Measurements from ENCODE around the gene MLF2.
A peak's percentile ranks its signal among the peaks of the same experiment; 100 is the strongest.
"Not testable (repeated sequence)": the region's sequence is repeated elsewhere in the genome, so short reads cannot be mapped to it uniquely, and the experiment has no call there.

Gene MLF2

DNA sequence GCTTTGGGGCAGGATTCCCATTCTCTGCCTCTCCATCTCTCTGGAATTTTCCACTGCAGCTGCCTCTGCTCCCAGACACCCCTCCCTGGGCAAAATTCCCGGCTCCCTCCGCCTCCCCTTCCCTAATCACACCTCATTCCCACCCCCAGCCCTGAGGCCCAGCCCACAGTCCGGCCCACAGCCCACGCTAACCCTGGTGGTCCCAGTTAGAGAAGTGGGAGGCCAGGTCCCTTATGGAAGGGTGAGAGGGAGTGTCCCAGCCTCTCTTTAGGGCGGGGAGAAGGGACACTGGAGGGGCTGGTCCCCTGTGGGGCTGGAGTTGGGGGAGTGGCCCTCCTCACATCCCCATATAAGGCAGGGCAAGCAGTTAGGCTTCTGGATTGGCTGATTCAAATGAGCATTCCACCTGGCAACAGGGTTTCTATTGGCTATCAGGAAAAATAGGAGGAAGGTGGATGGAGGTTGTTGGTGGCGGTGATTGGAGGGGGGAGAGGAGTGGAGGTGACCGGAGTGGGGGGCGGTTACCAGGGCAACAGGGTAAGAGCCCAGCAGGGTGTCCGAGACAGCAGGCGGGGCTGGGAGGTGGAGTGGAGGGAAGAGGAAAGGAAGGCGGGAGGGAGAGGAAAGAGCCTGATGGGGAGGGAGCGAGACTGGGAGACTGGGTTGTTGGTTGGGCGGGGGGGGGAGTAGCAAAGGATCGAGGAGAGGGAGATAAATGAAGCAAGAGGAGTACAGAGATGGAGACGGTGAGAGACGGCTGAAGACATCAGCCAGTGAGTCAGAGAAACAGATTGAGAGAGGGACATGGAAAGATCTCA, 11.3 kb upstream of the MLF2 start:
- peak; percentile 88 for DNase-seq

DNA sequence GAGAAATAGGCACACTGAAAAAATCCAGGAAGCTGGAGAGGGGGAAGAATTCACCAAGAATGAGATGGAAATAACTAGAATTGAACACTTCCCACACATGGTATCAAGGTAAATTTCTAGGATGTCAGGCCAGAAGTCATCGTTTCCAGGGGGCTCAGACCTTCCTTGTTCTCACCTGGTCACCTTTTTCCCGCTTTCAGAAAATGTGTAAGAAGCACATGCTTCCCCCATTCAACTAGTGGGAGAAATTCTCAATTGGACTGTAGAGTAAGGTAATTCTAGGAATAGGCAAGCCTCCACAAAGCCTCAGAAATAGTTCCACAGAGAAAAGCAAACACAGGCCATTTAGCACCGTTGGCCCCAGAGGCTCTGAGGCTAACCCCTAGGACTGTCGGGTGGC, 10.4 kb upstream of the MLF2 start:
- no peak for DNase-seq

DNA sequence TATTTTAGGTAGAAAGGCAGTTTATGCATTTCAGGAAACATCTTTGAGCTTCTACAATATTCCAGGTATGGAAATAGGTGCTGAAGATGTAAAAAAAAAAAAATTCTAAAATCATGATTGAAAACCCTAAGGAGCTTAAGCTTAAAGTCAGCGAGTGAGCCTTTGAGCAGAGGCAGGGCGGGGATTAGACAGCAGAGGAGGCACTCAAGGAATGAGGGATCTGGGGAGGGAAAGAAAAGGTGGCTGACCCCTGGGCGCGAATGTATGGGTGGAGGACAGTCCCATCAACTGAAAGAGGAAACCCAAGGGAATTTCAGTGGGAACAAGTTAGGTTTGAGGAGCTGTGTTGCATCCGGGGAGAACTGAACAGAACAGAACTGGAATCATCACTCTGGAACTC, 6.8 kb upstream of the MLF2 start:
- DNase-seq, result no peak

DNA sequence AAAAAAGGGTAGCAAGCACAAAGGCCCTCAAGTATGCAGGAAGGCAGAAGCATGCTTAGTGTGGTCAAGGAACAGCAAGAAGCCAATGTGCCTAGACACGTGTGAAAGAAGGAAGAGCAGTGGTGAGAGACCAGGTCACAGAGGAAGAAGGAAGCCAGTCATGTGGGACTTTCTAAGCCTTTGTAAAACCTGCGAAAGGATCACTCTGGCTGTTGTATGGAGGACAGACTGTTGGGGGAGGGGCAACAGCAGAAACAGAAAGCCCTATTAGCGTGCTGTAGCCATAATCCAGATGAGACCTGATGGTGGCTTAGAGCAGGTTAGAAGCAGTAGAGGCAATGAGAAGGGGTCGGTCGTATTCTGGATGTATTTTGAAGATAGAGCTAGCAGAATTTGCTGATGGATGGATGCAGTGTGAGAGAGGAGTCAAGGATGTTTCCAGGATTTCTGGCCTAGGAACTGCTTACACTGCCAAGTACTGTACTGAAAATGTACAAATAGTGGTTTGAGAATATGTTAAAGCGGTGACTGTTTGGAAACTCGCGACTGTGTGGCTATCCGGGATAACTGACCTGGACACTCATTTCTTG, 5.7 kb upstream of the MLF2 start:
- no peak for DNase-seq

DNA sequence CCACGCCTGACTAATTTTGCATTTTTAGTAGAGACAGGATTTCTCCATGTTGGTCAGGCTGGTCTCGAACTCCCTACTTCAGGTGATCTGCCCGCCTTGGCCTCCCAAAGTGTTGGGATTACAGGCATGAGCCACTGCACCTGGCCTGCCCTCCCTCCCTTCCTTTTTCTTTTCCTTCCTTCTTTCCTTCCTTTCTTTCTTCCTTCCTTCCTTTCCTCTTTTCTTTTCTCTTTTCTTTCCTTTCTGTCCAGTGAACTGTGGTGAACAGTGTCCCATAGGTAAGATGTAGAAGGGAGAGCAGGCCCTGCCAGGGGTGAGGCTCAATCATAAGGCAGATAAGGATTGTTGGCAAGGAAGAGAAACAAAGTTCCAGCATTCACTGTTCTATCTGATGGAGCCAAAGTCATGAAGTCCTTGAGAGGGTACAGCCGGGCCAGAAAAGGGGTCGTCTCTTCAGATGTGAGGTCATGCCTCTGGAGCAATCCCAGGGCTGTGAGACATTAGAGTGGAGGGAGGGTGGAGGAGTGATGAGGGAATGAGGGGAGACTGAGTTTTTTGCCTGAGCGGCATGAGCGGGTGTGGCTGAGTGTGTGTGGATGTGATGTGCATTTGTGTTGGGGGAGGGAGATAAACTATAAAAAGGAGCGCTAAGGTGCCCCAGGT, 4.2 kb upstream of the MLF2 start:
- peak; percentile 39 for DNase-seq

DNA sequence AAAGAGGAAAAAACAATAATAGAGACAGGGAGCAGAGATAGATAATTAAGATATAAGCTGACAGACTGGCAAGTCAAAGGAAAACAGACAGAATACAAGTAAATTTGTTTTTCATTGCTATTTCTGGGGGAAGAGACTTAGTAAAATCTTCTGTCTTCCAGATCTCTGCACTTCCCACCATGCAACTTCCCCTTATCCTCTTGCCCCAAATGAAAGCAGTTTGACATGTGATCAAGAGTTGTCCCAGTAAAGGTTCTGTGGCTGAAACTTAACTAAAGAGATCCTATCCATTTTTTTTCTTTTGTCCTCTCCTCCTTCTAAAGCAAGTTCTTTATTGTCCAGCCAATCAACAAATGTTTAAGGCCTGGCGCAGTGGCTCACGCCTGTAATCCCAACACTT, 1.5 kb upstream of the MLF2 start:
- DNase-seq, result no peak

DNA sequence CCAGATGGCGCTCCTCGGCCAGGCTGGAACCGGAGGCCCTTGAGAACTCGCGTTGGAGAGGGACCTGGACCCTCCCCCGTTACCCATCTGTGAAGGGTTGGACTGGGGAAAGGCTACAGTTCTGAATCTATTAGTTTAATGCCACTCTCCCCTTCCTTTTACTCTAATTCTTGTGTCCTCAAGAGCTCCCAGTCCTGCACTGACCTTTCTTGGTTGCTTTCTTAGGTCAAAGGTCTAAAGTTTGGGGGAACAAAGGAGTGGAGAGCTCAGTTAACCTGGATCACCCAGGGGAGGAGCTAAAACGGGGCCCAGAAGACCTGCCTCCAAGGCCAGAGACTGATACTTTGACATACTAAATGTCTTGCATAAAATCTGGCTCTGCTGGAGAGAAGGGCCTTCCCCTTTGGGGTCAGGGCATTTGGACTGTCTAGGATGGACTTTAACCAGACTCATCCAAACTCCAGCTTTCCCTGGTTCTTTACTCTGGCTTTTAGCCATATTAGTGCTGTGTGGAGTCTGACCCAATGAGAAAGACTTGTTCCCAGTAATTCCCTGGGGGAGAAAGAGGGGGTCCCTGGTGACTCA, 923 bp upstream of the MLF2 start:
- no peak for DNase-seq

DNA sequence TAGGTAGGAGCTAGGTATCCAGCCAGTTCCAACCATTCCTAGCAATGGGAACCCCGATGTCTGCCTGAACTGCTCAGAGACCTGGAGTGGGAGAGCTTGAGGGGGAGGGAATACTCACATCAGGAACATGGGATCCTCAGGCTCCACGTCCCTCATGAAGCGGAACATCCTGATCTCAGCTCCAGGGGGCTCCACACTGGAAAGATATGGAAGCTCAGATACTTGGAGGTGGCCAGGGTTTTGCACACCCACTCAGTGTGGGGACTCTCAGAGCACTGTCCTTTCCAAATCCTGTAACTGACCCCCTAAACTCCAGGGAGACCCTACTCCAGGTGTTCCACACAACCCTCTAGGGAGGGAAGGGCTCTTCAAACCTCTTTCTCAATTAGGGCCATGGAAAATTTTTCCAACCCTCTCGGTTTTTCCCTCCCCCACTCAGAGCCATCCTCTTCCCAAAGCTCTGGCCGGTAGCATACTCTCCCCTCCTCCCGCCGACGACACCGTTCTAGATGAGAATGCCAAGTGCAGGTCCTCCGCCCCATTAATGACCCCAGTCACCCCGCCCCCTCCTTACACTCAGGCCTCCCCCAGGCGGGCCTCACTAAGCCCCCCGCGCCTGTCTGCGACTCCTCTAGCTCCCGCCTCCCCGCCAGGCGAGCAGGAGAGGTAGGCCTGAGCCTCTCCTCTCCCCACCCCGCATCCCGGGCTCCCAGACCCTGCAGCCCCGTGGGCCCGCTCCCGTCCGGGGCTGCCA, 597 bp downstream of the MLF2 start:
- DNase-seq, result peak; percentile 38

DNA sequence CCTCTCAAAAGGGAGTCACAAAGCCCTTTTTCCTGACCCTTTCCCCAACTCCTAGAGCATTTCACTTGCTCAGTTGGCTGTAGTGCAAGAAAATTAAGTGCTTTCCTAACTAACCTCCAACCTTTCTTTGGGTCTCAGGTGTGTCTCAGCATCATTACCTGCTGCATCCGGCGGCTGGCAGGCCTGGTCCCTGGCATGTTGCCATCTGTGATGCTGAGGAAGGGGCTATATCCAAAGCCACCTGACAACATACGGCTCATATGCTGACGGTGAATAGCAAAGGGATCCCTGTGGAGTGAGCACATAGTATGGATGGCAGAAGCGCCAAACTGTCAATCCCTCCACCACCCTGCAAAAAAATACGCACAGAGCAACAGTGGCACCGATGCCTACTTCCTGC, 1.2 kb downstream of the MLF2 start:
- DNase-seq, result no peak

DNA sequence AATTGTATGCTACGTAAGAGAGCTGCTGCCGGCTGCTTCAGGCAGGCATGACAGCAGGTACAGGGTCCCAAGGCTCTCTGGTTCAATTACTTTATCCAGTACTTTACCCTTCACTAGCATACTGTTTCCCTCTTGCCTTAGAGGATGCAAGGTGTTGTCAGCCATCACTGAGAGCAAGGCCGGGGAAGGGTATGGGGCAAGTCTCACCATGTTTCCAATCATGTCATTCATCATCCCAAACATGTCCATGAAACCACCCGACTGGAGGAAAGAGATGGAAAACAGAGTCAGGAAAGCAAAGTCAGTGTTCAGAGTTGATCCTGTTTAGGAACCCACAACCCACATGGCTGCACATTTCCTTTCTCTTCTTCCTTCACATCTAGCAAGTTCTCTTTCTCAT, 2.4 kb downstream of the MLF2 start:
- DNase-seq, result no peak

DNA sequence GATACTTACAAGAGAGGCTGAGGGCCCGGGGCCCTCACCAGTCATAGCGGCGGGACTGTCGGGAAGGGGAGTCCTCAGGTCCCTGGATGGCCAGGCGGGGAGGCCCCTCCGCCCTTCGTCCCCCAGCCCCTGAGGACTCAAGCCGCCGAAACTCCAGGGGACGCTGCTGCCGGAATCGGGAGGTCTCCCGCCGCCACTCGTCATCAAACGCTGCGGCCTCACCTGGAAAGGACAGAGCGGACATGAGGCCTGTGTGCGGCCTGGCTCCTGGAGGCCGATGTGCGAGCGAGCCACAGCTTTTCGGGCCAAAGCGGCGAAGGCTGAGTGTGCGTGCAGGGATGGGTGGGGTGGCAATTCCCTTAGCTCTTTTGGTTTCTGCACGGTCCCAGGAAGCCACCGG, 4.2 kb downstream of the MLF2 start:
- DNase-seq, result no peak

DNA sequence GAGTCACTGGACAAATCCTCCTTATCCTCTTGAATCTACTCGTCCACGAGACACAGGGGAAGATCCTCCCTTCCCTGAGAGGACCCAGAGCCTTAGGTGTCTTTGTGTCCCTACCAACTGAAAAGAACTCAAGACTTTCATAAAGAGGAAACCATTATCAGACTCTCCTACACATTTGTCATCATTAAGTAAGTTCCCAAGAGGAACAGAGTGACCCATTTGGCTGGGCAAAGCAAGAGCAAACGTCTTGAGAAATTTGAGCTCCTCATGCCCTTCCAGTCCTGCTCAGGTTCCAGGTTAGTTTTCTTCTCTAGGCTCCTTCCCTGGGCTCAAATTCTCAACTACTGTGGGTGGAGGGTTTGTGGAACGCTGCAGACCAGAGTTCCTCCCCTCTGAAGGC, 5.7 kb downstream of the MLF2 start:
- DNase-seq, result no peak

DNA sequence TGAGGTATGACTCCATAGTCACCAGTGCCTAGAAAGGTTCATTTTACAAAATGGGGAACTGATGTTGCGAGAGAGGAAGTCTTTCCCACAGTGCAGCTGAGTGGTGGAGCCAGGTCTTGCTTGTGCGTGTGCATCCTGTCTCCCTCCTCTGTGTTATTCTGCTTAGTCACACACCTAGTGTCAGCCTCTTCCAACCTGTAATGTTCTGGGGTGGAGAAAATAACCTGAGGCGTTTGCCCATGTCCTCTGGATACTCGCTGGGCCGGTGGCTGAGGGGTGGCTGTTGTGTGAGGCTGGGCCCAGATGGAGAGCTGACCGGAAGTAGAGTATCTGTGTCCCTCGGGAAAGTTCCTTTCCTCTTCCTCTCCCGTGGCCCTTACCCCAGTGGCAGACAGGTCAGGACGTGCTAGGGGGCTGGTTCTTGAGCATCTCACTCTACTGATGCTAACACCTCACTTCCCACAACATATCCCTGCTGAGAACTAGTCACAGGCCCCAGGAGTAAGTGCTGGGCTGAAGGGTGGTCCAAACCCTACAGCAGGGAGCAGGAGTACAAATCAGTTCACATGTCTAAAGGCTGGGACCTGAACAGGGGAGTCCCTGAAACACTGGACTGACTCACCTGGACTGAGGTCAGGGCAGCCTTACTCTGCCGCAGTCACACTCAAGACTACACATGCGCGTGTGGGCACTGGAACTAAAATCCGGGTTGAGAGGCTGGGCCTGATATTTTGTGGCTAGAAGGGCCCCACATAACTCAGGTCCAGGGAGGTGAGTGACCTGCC, 7.0 kb downstream of the MLF2 start:
- DNase-seq, result no peak

DNA sequence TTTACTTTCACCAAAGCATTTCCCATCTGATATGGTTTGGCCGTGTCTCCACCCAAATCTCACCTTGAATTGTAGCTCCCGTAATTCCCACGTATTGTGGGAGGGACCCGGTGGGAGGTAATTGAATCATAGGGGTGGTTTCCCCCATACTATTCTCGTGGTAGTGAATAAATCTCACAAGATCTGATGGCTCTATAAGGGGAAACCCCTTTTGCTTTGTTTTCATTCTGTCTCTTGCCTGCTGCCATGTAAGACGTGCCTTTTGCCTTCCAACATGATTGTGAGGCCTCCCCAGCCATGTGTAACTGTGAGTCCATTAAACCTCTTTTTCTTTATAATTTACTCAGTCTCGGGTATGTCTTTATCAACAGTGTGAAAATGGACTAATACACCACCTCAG, 9.6 kb downstream of the MLF2 start:
- not testable (repeated sequence) for DNase-seq

DNA sequence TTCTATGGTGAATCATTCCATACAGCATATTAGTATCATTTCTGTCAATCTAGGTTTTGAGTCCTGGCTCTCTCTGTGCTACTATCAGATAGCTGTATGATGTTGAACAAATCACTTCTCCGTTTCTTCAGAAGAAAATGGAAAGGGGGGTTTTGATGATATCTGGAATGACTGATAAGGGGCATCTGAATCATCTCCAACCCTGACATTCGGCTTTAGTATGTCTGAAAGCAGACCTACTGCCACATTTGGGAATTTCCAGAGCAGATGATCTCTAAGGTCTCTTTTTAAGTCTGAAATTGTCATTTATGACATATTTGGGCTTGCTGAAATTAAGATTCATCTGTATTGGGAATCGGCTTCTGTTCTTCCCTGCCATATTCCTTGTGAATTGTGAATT, 10.1 kb downstream of the MLF2 start:
- no peak for DNase-seq

DNA sequence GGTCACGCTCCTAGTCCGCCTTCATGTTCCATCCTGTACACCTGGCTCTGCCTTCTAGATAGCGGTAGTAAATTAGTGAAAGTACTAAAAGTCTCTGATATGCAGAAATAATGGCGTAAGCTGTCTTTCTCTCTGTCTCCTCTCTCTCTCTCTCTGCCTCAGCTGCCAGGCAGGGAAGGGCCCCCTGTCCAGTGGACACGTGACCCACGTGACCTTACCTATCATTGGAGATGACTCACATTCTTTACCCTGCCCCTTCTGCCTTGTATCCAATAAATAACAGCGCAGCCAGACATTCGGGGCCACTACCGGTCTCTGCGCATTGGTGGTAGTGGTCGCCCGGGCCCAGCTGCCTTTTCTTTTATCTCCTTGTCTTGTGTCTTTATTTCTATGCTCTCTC, 10.9 kb downstream of the MLF2 start:
- DNase-seq, result not testable (repeated sequence)

DNA sequence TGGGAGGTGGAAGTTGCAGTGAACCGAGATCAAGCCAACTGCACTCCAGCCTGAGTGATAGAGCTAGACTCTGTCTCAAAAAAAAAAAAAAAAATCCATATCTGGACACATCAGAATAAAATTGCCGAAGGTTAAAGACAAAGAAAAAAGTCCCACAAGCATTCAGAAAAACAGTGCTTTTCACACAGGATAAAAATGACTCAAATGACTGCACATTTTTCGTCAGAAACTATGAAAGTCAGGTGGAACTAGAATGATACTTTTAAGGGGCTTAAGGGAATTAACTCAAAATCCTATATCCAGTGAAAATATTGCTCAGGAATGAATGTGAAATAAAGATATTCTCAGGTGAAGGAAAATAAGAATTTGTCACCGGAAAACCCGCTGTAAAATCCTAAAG, 16.2 kb downstream of the MLF2 start:
- DNase-seq, result no peak

DNA sequence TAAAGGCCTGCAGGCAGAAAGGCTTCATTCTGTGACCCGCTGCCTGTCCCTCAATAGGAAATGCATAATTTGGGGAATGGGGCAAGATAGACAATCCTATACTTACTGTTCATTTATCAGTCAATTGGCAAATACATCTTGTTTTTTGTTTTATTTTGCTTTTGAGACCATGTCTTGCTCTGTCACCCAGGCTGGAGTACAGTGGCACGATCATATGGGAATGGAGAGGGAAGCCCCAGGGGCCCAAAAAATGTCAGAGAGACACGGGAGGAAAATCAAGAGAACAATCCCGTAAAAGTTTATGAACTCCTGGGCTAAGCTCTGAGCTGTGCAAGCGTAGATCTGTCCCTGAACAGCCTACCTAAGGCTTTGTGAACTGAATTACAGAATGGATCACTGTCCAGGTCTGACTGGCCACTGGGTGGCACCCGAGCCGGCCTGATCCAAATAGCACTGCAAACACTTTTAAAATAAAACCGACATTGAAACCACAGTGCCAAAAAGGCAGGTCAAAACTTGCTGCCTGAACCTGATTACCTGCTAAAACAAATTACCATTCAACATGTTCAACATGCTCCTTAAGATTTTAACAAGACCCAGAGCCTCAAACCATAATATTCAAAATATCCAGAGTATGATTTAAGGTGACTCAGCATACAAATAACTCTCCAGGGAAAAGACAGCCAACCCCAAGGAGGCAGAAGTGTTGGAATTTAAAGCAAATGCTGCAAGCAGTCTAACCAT, 17.3 kb downstream of the MLF2 start:
- DNase-seq, result peak; percentile 62

DNA sequence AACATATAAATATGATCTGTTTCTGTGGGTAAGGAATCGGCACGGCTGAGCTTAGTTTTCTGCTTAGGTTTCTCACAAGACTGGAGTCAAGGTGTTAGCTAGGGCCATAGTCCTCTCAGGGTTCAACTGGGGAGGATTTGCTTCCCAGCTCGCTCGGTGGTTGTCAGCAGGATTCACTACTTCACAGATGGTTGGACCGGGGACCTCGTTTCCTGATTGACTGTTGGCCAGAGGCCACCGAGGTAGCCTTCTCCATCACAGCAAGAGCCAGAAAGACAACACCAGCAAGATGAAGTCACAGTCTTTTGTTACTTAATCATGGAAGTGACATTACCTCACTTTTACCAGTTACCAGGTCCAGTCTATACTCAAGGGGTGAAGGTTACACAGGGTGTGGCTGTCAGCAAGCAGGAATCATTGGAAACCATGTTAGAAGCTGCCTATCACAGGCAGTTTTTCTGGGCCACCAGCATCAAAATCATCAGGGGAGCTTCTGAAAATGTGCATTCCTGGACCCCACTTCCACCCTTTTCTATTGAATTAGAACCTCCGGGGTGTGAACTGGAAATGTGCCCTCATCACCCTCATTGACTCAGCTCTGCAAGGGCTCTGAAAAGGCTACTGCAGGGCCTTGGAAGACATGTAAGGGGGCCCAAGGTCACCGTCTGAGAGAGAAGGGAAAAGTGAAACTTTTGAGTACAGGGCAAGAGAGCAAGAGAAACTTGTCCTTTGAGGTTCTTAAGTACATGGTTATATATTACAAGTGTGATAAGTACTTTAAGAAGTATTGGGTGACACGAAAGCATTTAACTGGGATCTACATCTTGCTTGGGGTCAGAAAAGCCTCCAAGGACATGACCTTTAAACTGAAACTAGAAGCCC, 18.2 kb downstream of the MLF2 start:
- DNase-seq, result no peak

DNA sequence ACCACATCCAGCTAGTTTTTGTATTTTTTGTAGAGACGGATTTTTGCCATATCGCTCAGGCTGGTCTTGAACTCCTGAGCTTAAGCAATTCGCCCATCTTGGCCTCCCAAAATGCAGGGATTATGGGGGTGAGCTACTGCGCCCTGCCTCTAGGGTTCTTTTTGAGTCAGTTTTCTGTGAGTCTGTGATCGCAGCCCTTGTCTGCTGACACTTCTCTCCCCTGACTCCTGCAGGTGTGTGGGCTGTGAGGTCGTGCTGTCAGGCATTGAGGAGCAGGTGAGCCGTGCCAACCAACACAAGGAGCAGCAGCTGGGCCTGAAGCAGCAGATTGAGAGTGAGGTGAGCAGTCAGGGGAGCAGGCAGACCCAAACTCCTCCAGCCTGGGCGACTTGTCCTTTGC, 22.8 kb downstream of the MLF2 start:
- DNase-seq, result no peak

DNA sequence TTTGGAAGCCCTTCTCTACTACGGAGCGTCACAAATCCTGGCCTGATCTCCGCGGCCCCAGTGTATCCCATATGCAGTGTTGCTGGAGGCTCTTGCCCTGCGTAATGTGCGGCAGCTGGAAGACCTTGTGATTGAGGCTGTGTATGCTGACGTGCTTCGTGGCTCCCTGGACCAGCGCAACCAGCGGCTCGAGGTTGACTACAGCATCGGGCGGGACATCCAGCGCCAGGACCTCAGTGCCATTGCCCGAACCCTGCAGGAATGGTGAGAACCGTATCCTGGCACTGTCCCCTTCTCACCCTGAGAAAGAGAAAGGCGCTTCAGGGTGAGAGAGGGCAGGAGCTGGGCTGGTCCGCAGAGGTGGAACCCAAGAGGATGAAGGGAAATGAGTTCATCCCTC, 23.8 kb downstream of the MLF2 start:
- DNase-seq, result no peak

Measured in hematopoietic multipotent progenitor cell treated with erythropoietin and hydrocortisone succinate and interleukin-3 and kit ligand, for 8 days (in vitro differentiated cells).